DMS 273 treated with DMSO at 0.1 percent for 48 hours (cell line): ENCODE data around the gene DHX30.
"Not testable (repeated sequence)": the region's sequence is repeated elsewhere in the genome, so short reads cannot be mapped to it uniquely, and the experiment has no call there.

Experiments used
- DNase-seq: peaks from one replicate; lab custom pipeline; 2025; lab: John Stamatoyannopoulos, UW

DHX30 gene

DNA sequence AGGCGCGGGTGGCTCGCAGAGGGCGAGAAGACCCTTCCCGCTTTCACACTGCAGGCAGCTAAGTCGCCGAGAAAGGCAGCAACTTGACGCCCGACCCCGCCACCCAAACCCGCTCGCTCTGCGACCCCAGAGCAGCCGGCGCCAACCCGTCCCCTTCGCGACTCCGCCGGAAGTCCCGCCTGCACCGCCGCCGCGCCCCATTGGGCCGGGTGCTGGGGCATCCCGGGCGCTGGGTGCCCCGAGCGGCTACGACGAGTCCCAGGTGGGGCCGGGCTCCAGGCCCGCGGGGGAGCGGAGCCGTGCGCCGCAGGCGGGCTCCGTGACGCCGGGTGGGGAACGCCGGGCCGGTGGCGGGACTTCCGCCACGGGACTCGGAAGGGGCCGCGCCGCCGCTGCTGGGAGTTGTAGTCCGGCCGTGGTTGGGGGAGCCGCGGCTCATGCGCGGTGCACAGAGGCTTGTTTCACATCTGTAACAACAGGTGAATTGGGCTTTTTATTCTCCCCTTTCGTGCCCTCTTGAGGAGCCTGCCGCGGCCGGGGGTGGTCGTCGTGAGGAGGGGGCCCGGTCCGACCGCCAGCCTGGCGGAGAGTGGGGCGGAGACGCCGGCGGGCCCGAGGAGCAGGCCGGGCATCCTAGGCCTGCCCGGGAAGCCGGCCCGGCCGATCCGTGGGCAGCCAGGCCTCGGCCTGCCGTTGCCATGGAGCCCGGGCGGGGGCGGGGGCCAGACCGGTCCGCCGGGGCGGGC is at the start of gene DHX30:
Gene DHX30 (plus strand): TSS at position 405 of the 746 bp plus-strand sequence. CDS start 7,546 bp downstream, outside the sequence.
- peak; percentile 25 for DNase-seq

- DNase-seq = no peak
Observed at GRCh38 chr3:47758261-47759025, 44.5 kb upstream of the DHX30 start.

DNA sequence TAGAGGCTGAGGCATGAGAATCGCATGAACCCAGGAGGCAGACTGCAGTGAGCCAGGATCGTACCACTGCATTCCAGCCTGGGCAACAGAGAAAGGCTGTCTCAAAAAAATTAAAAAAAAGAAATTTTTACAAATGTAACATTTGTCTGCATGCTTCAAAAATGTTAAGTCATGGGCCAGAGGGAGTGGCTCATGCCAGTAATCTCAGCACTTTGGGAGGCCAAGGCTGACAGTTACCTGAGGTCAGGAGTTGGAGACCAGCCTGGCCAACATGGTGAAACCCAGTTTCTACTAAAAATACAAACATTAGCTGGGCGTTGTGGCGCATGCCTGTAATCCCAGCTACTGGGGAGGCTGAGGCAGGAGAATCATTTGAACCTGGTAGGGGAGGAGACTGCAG is 42.7 kb upstream of the DHX30 start:
- DNase-seq = not testable (repeated sequence)

GRCh38 chr3:47761046-47761445 is 41.9 kb upstream of the DHX30 start:
- DNase-seq = no peak

GRCh38 chr3:47762233-47762632 is 40.7 kb upstream of the DHX30 start:
- no peak for DNase-seq

DNA sequence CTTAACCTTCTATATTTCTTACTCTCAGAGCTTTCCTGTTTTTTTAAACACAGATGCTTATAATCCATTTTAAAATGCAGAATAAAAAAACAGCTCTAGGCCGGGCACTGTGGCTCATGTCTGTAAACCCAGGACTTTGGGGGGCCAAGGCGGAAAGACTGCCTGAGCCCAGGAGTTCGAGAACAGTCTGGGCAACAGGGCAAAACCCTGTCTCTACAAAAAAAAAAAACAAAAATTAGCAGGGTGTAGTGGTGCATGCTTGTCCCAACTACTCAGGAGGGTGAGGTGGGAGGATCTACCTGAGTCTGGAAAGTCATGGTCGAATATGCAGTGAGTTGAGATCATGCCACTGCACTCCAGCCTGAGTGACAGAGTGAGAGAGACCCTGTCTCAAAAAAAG is 36.8 kb upstream of the DHX30 start:
- DNase-seq = no peak

GRCh38 chr3:47772047-47772446 is 30.9 kb upstream of the DHX30 start:
- DNase-seq = no peak

DNA sequence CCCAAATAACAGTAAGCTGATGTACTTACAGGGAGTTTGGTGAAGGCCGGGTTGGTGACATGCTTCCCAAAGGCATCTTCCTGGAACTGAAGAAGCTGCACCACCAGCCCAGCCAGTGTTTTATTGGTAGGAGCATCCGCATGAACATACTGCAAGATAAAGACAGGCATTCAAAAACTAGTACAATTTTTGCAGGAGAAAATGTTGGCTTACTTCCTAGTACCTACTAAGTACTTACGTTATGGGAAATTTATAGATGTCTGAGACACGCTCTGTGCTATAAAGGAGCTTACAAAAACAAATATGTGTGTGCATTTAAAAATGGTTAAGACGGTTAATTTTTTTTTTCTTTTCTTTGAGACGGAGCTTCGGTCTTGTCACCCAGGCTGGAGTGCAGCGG is 30.1 kb upstream of the DHX30 start:
- DNase-seq = no peak

DNA sequence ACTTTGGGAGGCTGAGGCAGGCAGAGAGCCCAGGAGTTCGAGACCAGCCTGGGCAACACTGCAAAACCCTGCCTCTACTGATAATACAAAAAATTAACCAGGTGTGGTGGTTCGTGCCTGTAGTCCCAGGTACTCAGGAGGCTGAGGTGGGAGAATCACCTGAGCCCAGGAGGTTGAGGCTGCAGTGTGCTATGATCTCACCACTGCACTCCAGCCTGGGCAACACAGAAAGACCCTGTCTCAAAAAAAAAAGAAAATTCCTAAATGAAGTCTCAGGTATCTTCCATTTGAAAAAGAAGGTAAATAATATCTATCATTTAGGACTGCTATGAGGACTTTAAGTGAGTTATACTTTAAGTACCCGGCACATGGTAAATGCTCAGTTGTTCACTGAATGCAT is 24.2 kb upstream of the DHX30 start:
- no peak for DNase-seq

DNA sequence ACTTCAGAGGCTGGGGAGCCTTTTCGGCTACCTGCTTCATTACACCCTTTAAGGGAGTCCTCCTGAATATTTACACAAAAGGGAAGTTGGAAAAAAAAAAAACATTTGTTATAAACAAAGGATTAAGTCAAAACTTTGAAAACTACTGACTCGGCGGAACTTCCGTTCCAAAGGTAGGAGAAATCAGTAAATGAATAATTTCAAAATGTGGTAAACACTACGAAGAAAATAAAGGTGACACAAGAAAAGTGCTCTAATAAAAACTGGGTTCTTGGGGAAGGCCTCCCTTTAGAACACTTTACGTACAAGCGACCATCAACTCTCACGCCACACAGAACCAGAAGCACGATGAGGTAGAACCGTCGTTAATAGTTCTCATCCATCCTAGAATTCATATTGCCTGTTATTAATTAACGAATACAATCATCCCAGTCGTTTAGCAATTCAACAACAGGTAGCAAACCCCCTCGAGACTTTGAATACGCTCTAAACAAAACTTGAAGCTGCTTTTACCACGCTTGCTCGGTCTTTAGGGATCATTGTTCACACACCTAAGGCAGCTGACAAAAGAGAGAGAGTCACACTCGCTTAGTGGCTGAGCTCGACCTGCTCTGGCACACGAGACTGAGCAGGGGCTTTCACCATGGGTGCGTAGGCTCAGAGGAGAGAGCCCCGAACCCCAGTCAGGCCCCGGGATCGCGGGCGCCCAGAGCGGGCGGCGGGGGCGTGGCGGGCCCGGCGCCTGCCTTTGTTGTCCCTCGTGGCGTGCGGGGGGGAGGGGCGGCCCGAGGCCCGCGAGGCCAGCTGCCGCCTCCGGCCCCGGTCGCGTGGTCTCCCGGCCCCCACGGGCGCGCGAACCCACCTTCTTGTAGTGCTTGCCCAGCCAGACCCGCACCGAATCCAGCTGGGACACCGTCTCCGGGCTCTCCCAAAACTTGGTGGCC is 21.9 kb upstream of the DHX30 start:
- no peak for DNase-seq

GRCh38 chr3:47781685-47782445 is 21.1 kb upstream of the DHX30 start, which contains the start of gene SMARCC1:
Gene SMARCC1, minus strand, starts transcription at chr3:47781893. Its CDS starts 96 bp downstream, at chr3:47781797.
- DNase-seq = peak; percentile 76

GRCh38 chr3:47782446-47783308 is 20.3 kb upstream of the DHX30 start:
- DNase-seq = no peak

DNA sequence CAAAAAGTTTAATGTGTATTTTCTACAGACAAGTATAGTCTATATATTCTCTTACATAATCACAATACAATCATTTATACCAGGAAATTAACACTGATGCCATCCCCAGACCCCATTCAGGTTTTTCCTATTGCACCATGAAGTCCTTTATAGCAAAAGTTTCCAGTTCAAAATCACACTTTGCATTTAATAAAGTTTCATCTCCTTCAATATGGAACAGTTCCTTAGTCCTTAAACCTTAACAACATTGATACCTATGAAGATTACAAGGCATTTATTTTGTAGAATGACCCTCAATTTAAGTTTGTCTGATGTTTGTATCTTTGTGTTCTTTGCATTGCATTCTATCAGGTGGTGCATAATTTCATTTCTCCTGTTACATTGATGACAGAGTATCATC is 19.3 kb upstream of the DHX30 start:
- DNase-seq = no peak

- DNase-seq = no peak
Observed at GRCh38 chr3:47791193-47791855, 11.6 kb upstream of the DHX30 start.

DNA sequence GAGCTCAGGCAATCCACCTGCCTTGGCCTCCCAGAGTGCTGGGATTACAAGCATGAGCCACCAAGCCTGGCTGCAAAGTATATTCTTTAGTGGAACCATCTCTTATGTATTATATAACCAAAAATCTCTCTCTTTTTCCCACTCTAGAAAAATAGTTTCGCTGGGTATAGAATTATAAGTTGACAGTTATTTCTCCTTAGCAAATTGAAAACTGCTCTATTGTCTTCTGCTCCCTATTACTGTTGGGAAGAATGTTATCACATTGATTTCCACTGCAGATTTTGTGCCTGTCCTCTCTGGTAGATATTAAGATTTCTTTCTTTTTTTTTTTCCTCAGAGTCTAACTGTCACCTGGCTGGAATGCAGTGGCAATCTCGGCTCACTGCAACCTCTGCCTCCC is 10.2 kb upstream of the DHX30 start:
- DNase-seq = no peak

- no peak for DNase-seq
Observed at GRCh38 chr3:47794544-47794943, 8.4 kb upstream of the DHX30 start.

GRCh38 chr3:47799733-47800132 is 3.2 kb upstream of the DHX30 start:
- DNase-seq = no peak

- DNase-seq = no peak
Observed at GRCh38 chr3:47803480-47804025, 615 bp downstream of the DHX30 start.

- no peak for DNase-seq
Observed at GRCh38 chr3:47804577-47804976, 1.6 kb downstream of the DHX30 start.
